Stimulated activated CD8-positive, alpha-beta memory T cell treated with anti-CD3 and anti-CD28 coated beads, Interleukin-15, amount 100 ng/mL, for 48 hours (primary cell): ENCODE results near the gene RELN.
"Not testable (repeated sequence)": the region's sequence is repeated elsewhere in the genome, so short reads cannot be mapped to it uniquely, and the experiment has no call there.

Experiments
- DNase-seq, 2 donors: peaks; one replicate each; pipeline ENCODE4 v3.0.0-alpha.2; 2020; ENCODE audit warnings: low read depth in 2 of 2

Gene RELN

GRCh38 chr7:103944230-103944900 lies 45.1 kb downstream of the RELN start:
- DNase-seq, result no peak

DNA sequence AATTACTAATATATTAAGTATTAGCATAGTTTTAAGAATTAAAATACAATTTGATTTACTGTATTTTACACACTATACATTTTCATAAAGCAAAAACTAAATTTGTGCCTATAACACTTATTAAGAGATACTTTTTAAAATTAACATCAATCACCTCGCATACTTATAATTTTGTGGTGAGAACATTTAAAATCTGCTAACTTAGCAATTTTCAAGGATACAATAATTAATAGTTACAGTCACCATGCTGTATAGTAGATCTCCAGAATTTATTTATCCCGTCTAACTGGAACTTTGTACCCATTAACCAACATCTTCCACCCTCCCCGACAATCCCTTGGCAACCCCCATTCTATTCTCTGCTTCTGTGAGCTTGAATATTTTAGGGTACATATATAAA lies 47.5 kb downstream of the RELN start:
- no peak for DNase-seq

DNA sequence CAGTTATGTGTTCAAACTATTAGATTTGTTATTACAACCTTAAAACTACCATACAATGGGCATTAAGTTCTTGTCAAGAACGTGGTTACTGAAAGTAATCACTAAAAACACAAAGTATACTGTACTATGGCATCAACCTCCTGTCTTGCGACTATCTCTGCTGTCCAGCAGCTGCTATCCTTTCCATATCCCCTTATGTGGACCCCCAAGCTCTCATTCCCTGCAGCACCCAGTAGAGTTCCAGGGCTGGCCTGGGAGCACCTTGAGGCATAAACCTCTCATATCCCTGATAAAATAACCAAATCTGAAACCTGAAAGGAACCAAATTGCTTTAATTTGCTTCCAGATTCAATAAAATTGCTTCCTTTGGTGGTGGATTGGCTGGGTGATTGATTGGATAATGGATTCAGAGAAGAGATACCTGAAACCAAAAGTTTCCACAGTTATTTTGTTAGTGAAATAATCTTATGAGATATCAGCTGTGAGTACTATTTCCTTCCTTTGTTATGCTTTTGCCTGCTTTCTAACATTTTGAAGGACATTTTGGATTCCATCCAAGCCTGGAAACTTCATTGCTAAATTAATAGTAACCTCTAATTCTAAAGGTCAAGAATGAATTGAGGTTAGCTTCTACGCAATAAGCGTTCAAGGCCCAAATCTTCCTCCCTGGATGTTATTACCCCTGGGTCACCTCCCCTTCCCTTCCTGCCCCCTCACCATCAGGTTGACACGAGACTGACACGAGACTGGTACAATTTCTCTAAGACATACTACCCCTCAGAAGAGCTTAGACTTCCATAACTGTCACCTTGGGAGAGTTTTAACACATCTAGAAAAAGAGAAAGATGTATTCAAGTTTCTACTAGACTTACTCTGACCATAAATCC lies 48.8 kb downstream of the RELN start:
- no peak for DNase-seq

- no peak for DNase-seq
Measured at GRCh38 chr7:103937680-103938079, 51.8 kb downstream of the RELN start.

GRCh38 chr7:103936558-103936957 lies 52.9 kb downstream of the RELN start:
- DNase-seq, result no peak

DNA sequence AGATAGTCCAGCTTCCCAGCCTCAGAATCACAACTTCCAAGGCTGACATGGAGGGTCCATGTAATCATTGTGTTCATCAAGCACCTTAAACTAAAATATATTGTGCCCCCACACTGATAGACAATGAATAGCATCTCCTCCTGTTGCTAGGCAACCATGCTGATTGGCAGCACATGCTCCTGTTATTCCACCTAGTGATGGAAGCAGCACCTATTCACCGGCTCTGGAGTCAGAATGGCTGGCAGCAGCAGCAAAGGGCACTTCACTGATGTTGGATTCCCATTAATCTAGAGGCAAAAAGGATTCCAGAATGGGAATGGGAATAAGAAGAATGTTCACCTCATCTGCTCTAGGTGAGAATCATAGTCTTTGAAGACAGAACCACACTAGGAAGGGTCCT lies 55.0 kb downstream of the RELN start:
- DNase-seq, result no peak

DNA sequence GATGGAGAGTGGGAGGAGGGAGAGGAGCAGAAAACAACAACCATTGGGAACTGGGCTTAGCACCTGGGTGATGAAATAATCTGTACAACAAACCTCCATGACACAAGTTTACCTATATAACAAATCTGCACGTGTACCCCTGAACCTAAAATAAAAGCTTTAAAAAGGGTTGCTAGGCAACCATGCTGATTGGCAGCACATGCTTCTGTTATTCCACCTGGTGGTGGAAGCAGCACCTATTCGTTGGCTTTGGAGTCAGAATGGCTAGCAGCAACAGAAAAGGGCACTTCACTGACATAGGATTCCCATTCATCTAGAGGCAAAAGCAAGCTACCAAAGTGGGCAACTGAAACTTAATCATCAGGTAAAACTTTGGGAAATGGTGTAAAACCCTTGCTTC lies 57.1 kb downstream of the RELN start:
- no peak for DNase-seq

- no peak for DNase-seq
Measured at GRCh38 chr7:103929901-103930311, 59.6 kb downstream of the RELN start.

- DNase-seq, result no peak
Measured at GRCh38 chr7:103928581-103928980, 60.9 kb downstream of the RELN start.

GRCh38 chr7:103924184-103924583 lies 65.3 kb downstream of the RELN start:
- no peak for DNase-seq

DNA sequence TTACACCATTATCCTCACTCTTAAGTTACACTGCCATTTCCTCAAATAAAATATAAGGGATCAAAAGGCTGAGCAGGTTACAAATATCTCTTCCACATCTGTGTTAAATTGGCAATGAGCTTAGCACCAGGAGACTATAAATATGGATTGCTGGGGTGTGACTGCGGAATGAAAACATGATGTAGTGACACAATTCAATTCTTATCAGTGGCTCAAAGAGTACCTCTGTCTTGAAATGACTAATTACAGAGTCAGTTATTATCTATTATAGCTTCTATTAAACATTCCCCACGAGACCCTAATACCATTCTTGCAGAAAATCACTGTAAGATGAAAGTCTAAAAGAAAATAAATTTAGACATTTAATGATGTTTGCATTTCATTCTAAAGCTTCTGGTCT lies 67.1 kb downstream of the RELN start:
- DNase-seq, result no peak

DNA sequence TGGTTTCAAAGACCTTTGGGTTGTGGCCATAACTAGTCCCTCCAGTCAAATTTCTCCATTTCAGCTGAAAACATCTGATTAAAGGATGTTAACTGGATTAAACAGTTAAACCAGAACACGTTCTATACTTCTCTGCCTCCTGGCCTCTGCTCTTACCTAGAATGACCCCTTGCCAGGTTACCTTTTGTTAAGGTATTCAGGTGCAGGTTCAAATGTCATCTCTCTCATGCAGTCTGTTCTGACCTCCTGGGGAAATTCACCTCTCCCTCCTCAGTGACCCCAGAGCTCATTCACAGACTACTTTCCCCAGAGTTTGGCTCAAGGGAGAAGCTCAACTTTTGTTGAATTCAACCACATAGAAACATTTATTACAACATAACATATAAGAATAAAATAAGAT lies 67.8 kb downstream of the RELN start:
- no peak for DNase-seq

DNA sequence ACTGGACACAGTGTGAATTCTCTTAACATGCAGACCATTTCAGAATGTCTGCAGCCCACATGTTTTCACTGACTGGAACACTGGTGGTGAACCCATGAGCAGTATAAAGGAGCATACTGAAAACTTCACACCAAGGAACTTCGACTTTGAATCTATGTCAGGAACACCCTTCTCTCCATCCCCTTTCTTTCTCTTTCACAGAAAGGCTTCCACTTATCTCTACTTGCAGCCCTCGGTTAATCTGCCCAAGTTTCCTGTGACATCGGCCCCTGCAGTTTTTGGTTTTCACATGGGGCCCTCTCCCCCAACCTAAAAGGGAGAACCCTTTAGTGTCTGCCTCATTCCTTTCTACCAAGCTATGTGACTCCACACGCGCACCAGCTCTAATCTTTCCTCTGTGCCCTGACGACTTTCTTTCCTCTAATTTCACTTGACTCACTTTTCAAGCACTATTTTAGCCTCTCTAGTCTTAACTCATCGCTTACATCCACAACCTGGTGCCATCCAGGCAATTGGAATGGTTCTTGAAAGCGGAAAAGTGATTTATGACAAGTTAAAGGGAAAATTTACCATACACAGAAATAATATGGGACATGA lies 70.1 kb downstream of the RELN start:
- no peak for DNase-seq

DNA sequence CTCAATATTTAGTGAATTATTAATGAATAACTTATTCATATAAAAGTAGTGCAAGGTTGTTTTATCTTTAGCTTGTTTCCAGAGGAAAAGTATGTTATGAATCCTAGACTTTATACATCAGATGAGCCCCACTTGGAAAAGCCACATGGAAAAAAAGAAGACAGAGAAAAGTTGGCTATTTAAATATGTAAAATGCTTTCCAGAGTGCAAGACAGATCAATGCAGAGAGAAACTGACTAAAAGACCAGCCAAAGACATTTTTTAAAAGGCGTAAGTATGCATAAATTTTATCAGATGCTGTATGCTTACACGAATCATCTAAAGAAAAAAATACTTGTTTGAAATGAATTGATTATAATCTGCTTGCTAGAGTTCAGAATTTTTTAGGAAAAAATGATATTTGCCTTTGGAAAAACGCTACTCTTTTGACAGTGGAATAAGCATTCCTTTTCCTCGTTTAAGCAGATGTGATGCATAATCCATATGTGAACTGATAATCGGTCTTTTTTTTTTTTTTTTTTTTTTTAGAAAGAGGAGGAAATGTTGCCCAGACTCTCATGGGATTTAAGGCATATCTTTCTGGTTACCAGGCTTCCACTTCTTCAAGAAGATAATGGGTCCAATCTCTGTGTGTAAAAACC lies 70.7 kb downstream of the RELN start:
- no peak for DNase-seq

DNA sequence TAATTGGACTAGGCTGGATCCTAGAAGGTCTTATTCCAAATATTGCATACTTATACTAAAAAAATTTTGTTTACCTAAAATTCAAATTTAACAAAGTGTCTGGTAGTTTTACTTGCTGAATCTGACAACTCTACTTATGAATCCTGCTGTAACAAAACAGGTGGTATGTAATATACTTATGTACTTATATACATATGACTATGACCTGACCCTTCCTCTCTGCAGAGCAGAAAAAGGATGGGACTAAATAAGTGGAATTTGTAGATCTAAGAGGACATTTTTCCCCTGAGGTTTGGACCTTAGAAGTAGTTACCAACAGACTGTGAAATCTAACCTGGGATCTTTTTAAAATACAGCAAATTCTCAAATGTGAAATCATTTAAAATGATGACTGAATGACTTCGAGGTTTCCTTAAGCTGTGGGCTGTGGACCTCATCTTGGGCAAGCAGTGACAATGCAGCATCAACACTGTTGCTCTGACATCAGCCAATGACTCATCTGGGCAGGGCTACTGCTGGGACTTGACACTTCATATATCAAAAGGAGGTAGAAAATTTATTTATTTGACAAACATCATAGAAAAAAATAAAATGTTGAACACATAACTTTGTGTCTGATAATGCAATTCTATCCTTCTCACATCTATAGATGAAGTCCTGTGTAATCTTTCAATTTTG lies 73.6 kb downstream of the RELN start:
- DNase-seq, result no peak

- DNase-seq, result no peak
Measured at GRCh38 chr7:103914147-103914899, 75.1 kb downstream of the RELN start.

- DNase-seq, result no peak
Measured at GRCh38 chr7:103912891-103913605, 76.4 kb downstream of the RELN start.

- DNase-seq, result not testable (repeated sequence)
Measured at GRCh38 chr7:103911015-103911414, 78.4 kb downstream of the RELN start.

DNA sequence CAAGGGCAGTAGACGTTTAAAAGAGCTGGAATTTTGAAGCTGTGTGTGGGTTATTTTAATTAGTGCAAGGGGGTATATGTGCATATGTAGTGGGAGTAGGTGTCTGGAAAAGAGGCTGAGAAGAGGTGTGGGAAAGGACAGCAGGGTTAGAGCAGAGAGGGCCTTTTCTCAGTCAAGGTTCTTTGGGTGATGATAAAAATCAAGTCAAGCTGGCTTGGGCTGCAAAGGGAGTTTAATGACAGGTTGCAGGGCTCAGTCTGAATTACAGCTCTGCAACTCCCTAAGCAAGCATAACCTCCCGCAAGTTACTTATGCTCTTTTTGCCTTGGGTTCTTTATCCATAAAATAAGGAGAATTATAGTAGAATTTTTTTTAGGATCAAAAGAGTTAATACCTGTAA lies 83.5 kb downstream of the RELN start:
- DNase-seq, result no peak

- no peak for DNase-seq
Measured at GRCh38 chr7:103902917-103903316, 86.5 kb downstream of the RELN start.
